ENCODE results near the gene ITPR3.

ITPR3 gene

GRCh38 chr6:33642897-33643296 is 21.8 kb downstream of the ITPR3 start:
- H3K9me3 Mint-ChIP-seq, result no peaks in the 10 kb centered on the region
- H3K36me3 Mint-ChIP-seq (ENCODE audit: low read depth), result no peaks in the 10 kb centered on the region
- no peak overlapping the region for H3K4me3 Mint-ChIP-seq
- H3K27me3 Mint-ChIP-seq (ENCODE audit: low read depth, poor library complexity), result peaks cover 23% of the 10 kb centered on the region
- no peak for DNase-seq
- H3K27ac Mint-ChIP-seq, result no peak overlapping the region
- peaks cover 28% of the 10 kb centered on the region for H3K4me1 Mint-ChIP-seq
- TF ChIP-seq, protein P1, sequence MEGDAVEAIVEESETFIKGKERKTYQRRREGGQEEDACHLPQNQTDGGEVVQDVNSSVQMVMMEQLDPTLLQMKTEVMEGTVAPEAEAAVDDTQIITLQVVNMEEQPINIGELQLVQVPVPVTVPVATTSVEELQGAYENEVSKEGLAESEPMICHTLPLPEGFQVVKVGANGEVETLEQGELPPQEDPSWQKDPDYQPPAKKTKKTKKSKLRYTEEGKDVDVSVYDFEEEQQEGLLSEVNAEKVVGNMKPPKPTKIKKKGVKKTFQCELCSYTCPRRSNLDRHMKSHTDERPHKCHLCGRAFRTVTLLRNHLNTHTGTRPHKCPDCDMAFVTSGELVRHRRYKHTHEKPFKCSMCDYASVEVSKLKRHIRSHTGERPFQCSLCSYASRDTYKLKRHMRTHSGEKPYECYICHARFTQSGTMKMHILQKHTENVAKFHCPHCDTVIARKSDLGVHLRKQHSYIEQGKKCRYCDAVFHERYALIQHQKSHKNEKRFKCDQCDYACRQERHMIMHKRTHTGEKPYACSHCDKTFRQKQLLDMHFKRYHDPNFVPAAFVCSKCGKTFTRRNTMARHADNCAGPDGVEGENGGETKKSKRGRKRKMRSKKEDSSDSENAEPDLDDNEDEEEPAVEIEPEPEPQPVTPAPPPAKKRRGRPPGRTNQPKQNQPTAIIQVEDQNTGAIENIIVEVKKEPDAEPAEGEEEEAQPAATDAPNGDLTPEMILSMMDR (IDR thresholded peaks at IDR 0.05), result no peak

DNA sequence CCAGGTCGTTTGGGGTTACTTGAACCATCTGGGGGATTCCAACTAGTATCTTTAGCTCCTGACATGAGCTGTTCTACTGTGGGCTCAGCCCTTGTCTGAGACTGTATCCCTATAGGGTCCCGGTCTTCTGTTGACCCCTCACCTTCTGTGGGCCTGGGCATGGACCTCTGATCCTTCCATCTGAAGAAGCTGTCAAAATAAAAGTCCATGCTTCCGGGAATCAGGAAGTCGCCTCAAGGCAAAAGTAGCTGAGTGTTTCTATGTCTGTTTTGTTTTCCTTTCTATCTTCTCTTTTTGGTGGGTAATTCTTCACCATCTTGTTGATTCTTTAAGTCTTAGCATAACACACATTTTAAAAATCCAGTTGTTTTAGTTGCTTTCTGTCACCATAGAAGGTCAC is 30.3 kb downstream of the ITPR3 start:
- H3K27ac Mint-ChIP-seq, result no peak overlapping the region
- H3K27me3 Mint-ChIP-seq (ENCODE audit: low read depth, poor library complexity), result peaks cover 23% of the 10 kb centered on the region
- no peaks in the 10 kb centered on the region for H3K9me3 Mint-ChIP-seq
- no peak overlapping the region for H3K4me3 Mint-ChIP-seq
- DNase-seq, result no peak
- TF ChIP-seq, protein P1 (IDR thresholded peaks at IDR 0.05), result no peak
- peaks cover 25% of the 10 kb centered on the region for H3K4me1 Mint-ChIP-seq
- H3K36me3 Mint-ChIP-seq (ENCODE audit: low read depth), result no peaks in the 10 kb centered on the region

DNA sequence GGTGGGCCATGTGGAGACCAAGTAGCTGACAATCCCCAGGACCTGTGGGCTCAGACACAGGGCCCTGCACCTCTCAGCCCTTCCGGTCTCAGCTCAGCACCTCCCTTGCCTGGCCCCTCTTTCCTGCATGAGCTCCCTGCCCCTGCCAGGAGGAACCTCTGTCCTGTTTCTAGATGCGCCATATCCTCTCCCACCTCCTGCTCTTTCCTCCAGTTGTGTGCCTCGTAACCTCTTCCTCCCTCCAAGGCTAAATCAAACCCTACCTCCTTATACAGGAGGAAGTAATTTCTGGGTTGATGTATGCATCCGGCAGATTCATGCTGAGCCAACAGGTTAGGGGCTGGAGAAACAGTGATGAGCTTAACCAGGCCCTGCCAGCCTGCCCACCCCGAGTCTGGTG is 30.9 kb downstream of the ITPR3 start:
- no peaks in the 10 kb centered on the region for H3K9me3 Mint-ChIP-seq
- no peak overlapping the region for H3K27ac Mint-ChIP-seq
- no peaks in the 10 kb centered on the region for H3K36me3 Mint-ChIP-seq (ENCODE audit: low read depth)
- H3K27me3 Mint-ChIP-seq (ENCODE audit: low read depth, poor library complexity), result peaks cover 23% of the 10 kb centered on the region
- H3K4me3 Mint-ChIP-seq, result no peak overlapping the region
- TF ChIP-seq, protein P1 (IDR thresholded peaks at IDR 0.05), result no peak
- peaks cover 25% of the 10 kb centered on the region for H3K4me1 Mint-ChIP-seq
- DNase-seq, result no peak

DNA sequence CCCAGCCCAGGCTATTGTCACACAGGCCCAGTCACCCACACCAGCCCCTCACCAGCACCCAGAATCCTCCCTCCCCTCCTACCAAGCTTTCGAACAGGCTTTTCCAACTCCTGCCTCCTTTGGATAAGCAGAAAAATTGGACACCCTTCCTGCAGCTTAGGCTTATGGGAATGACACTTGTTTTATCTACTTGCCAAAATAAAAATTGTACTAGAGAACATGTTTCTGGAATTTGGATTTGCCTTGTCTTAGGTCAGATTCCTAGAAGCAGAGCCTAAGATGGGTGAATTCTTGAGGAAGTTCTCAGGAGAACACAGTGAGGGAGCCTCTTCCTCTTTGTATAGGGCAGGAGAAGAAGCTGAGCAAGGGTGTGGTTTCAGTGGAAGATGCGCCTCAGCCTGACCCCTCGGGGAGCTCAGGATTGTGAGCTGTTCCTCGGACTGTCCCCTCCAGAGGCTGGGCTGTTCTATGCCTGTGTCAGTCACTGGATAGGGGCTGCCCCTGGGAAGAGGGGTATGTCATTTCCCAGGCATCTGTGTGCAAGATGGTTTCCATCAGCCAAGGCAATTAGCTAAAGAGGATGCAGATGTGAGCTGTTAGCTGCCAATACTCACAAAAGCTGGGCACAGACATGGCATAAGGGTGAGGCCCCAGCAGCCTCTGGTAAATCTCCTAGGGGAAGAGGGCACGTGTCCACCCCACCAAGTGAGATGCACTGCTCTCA is 33.9 kb downstream of the ITPR3 start:
- Mint-ChIP-seq H3K9me3 (no peaks in the 10 kb centered on the region), H3K4me1 (peaks cover 22% of the 10 kb centered on the region), H3K27ac (no peak overlapping the region), H3K27me3 (ENCODE audit: low read depth, poor library complexity) (peaks cover 8% of the 10 kb centered on the region), H3K4me3 (no peak overlapping the region), H3K36me3 (ENCODE audit: low read depth) (no peaks in the 10 kb centered on the region)
- no peak for DNase-seq
- TF ChIP-seq, protein P1 (IDR thresholded peaks at IDR 0.05), result no peak

DNA sequence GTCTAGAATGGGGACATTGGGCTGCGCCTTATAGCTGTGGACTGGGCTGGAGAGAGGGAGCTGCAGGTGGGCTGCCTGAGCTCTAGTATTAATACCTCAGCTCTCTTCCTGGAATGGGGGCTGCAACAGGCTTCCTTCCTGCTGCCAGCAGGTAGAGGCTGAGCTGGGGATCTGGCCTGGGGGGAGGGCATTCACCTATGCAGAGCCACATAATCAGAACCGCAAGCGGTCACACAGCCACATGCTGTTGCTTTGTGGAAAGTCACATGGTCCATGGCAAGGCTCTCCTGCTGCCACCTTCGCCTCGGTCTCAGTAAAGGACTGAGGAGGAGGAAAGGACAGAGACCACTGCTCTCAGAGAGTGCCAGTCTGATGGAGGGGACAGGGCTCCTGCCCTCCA is 35.7 kb downstream of the ITPR3 start:
- Mint-ChIP-seq H3K4me1 (peaks cover 9% of the 10 kb centered on the region), H3K36me3 (ENCODE audit: low read depth) (no peaks in the 10 kb centered on the region), H3K27me3 (ENCODE audit: low read depth, poor library complexity) (peaks cover 9% of the 10 kb centered on the region), H3K9me3 (no peaks in the 10 kb centered on the region), H3K27ac (no peak overlapping the region), H3K4me3 (no peak overlapping the region)
- TF ChIP-seq, protein P1 (IDR thresholded peaks at IDR 0.05), result no peak
- DNase-seq, result no peak

Data from nephron progenitor cell (in vitro differentiated cells).